Epithelial cell of proximal tubule (primary cell): ENCODE data around the gene IDH1. TPM values are rescaled to one million over a fixed set of nuclear protein-coding genes. Genes with fewer than 3 reads are reported as not detected.

ENCODE experiments used
- DNase-seq: peaks from one replicate; pipeline ENCODE4 v3.0.0-alpha.2; 2011; ENCODE audit warnings: low read depth
- H3K4me3 ChIP-seq: 2 replicates; pipeline ENCODE4 v1.5.1; 2011; ENCODE audit warnings: low read depth, mild to moderate bottlenecking, low read length
- total RNA-seq: library from RNA; depleted of rRNA; stranded (reverse); fragments of >200 nt; gene quantifications from 2 replicates; pipeline ENCODE4 v1.2.3, GENCODE V29; 2015
- TF ChIP-seq, protein P1 (sequence below): conservative IDR thresholded peaks from 2 replicates; pipeline ENCODE4 v1.5.1; 2012; ENCODE audit warnings: low read depth, mild to moderate bottlenecking, low read length

Gene IDH1
- total RNA-seq, result 93.1 and 113 TPM in 2 replicates

GRCh38 chr2:208254871-208255556 lies at the start of gene IDH1:
Gene IDH1 (minus strand): TSS chr2:208255071. CDS start chr2:208251551, 3,520 bp downstream.
- H3K4me3 ChIP-seq, result peak within 1 kb of the TSS; percentile 69
- no peak for DNase-seq
- TF ChIP-seq, protein P1, sequence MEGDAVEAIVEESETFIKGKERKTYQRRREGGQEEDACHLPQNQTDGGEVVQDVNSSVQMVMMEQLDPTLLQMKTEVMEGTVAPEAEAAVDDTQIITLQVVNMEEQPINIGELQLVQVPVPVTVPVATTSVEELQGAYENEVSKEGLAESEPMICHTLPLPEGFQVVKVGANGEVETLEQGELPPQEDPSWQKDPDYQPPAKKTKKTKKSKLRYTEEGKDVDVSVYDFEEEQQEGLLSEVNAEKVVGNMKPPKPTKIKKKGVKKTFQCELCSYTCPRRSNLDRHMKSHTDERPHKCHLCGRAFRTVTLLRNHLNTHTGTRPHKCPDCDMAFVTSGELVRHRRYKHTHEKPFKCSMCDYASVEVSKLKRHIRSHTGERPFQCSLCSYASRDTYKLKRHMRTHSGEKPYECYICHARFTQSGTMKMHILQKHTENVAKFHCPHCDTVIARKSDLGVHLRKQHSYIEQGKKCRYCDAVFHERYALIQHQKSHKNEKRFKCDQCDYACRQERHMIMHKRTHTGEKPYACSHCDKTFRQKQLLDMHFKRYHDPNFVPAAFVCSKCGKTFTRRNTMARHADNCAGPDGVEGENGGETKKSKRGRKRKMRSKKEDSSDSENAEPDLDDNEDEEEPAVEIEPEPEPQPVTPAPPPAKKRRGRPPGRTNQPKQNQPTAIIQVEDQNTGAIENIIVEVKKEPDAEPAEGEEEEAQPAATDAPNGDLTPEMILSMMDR, result peak; percentile 57

- DNase-seq, result no peak
- no peak overlapping the region for H3K4me3 ChIP-seq
- TF ChIP-seq, protein P1, result no peak
Observed at GRCh38 chr2:208304157-208304556, 49.3 kb upstream of the IDH1 start.

DNA sequence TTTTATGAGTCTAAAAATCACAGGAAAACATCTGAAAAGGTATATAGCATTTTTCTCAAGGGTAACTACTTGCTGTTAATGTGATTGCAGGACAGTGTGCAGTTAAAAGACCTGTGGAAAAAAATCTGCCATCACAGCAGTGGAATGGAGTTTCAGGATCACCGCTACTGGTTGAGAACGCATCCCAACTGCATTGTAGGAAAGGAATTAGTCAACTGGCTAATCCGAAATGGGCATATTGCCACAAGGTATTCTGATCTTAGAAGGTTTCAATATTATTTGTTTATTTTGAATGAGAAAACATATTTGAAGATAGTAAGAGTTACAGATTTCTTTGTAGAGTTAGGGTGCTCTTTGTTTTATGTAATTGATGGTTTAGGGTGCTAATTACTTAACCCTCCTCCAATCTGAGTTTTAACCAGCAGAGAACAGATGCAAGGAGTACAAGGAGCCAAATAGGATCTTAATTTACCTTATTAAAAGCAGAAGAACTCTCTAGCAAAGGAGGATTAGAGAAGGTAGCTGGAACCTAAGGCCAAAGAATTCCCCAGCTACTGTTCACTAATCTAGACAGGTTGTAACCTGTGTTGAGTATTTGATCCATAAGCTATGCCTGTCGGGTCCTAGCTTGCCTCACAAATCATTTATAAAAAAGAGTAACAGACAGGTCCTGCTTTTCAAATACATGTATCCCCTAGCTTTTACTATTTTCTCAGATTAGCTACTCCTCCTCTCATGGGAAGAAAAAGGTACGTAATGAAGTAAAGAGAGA lies 46.2 kb upstream of the IDH1 start:
- TF ChIP-seq, protein P1, result no peak
- H3K4me3 ChIP-seq, result no peak overlapping the region
- DNase-seq, result no peak

GRCh38 chr2:208297961-208298360 lies 43.1 kb upstream of the IDH1 start:
- TF ChIP-seq, protein P1, result no peak
- H3K4me3 ChIP-seq, result no peak overlapping the region
- DNase-seq, result no peak

DNA sequence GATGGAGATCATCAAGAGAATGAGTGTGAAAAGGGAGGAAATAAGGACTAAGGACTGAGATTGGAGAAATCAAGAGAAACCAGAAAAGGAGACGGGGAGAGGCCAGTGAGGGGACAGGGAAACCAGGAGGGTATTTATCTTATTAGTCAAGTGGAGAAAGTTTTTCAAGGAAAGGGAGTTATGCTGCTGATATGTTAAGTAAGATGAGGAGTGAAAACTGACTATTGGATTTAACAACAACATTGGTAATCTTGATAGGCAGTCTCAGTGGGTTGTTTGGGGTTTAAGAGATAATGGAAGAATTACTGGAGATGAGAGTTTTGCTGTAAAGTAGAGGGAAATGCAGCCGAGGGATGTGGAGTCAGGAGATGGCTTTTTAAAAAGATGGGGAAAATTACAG lies 41.7 kb upstream of the IDH1 start:
- TF ChIP-seq, protein P1, result no peak
- H3K4me3 ChIP-seq, result no peak overlapping the region
- DNase-seq, result no peak

GRCh38 chr2:208295834-208296233 lies 41.0 kb upstream of the IDH1 start:
- TF ChIP-seq, protein P1, result no peak
- no peak for DNase-seq
- H3K4me3 ChIP-seq, result no peak overlapping the region
